H9 (cell line): ENCODE results near the gene TM4SF5. TPM values are rescaled to one million over a fixed set of nuclear protein-coding genes. Genes with fewer than 3 reads are reported as not detected.

Source experiments
- DNase-seq: peaks from one replicate; pipeline ENCODE4 v3.0.0-alpha.2; 2017
- H2AFZ ChIP-seq: one replicate; pipeline ENCODE4 v1.6.1; 2013; ENCODE audit warnings: mild to moderate bottlenecking, low read length, control low read depth, moderate library complexity
- H2AK5ac ChIP-seq: 2 replicates; pipeline ENCODE4 v1.6.1; 2013; ENCODE audit warnings: low read length, control low read depth, mixed read lengths; ENCODE audit not compliant: insufficient read length
- H2BK120ac ChIP-seq: one replicate; pipeline ENCODE4 v1.6.1; 2013; ENCODE audit warnings: low read depth, mild to moderate bottlenecking, low read length, control low read depth, inconsistent platforms; ENCODE audit not compliant: poor library complexity, severe bottlenecking
- H2BK12ac ChIP-seq: 2 replicates; pipeline ENCODE4 v1.6.1; 2013; ENCODE audit warnings: low read length, control low read depth, mixed read lengths, low read depth; ENCODE audit not compliant: insufficient read length
- H2BK15ac ChIP-seq: 2 replicates; pipeline ENCODE4 v1.6.1; 2013; ENCODE audit warnings: low read depth, low read length, control low read depth
- H2BK20ac ChIP-seq: one replicate; pipeline ENCODE4 v1.6.1; 2013; ENCODE audit warnings: low read depth, mild to moderate bottlenecking, low read length, control low read depth, inconsistent platforms; ENCODE audit not compliant: poor library complexity, severe bottlenecking
- H2BK5ac ChIP-seq: 2 replicates; pipeline ENCODE4 v1.6.1; 2013; ENCODE audit warnings: low read length, control low read depth, mixed read lengths; ENCODE audit not compliant: insufficient read length
- H3K14ac ChIP-seq: 2 replicates; pipeline ENCODE4 v1.6.1; 2013; ENCODE audit warnings: low read length, control low read depth; ENCODE audit not compliant: insufficient read depth
- H3K18ac ChIP-seq: 2 replicates; pipeline ENCODE4 v1.6.1; 2013; ENCODE audit warnings: low read depth, mild to moderate bottlenecking, mixed read lengths, low read length, control low read depth; ENCODE audit not compliant: insufficient read length
- H3K23ac ChIP-seq: 2 replicates; pipeline ENCODE4 v1.6.1; 2013; ENCODE audit warnings: low read length, control low read depth, mixed read lengths, low read depth; ENCODE audit not compliant: insufficient read length
- H3K23me2 ChIP-seq: 2 replicates; pipeline ENCODE4 v1.6.1; 2013; ENCODE audit warnings: low read depth, mild to moderate bottlenecking, mixed read lengths, low read length, control low read depth; ENCODE audit not compliant: insufficient read length, poor library complexity, severe bottlenecking
- H3K27ac ChIP-seq: 2 replicates; pipeline ENCODE4 v1.5.1; 2013; ENCODE audit warnings: low read length, control low read depth, mixed read lengths, low read depth; ENCODE audit not compliant: insufficient read length
- H3K27me3 ChIP-seq: 2 replicates; pipeline ENCODE4 v1.6.1; 2013; ENCODE audit warnings: low read length, control low read depth, inconsistent platforms; ENCODE audit not compliant: insufficient read depth
- H3K4ac ChIP-seq: 2 replicates; pipeline ENCODE4 v1.6.1; 2013; ENCODE audit warnings: low read depth, mild to moderate bottlenecking, control low read depth, inconsistent platforms, low read length, moderate library complexity
- H3K4me1 ChIP-seq: 2 replicates; pipeline ENCODE4 v1.6.1; 2013; ENCODE audit warnings: low read length, control low read depth, inconsistent platforms; ENCODE audit not compliant: insufficient read depth
- H3K4me2 ChIP-seq: 2 replicates; pipeline ENCODE4 v1.6.1; 2013; ENCODE audit warnings: low read length, control low read depth, mixed read lengths; ENCODE audit not compliant: insufficient read length, insufficient read depth
- H3K56ac ChIP-seq: 2 replicates; pipeline ENCODE4 v1.6.1; 2013; ENCODE audit warnings: low read depth, mild to moderate bottlenecking, mixed read lengths, low read length, control low read depth; ENCODE audit not compliant: insufficient read length
- H3K79me1 ChIP-seq: 2 replicates; pipeline ENCODE4 v1.6.1; 2013; ENCODE audit warnings: low read depth, mild to moderate bottlenecking, moderate library complexity, low read length, control low read depth, inconsistent platforms; ENCODE audit not compliant: insufficient read depth, poor library complexity, severe bottlenecking
- H3K79me2 ChIP-seq: 2 replicates; pipeline ENCODE4 v1.6.1; 2013; ENCODE audit warnings: low read length, control low read depth, inconsistent platforms; ENCODE audit not compliant: insufficient read depth
- H3K9ac ChIP-seq: 2 replicates; pipeline ENCODE4 v1.6.1; 2013; ENCODE audit warnings: low read length, control low read depth, mixed read lengths; ENCODE audit not compliant: insufficient read length; ENCODE audit errors: extremely low read depth
- H3K9me3 ChIP-seq: one replicate; pipeline ENCODE4 v1.6.1; 2013; ENCODE audit warnings: low read depth, low read length, inconsistent platforms; ENCODE audit not compliant: control insufficient read depth
- H3T11ph ChIP-seq: one replicate; pipeline ENCODE4 v1.6.1; 2013; ENCODE audit warnings: mild to moderate bottlenecking, low read length, control low read depth, inconsistent platforms
- H4K20me1 ChIP-seq: one replicate; pipeline ENCODE4 v1.6.1; 2013; ENCODE audit not compliant: control insufficient read depth, insufficient read length, insufficient read depth
- H4K5ac ChIP-seq: 2 replicates; pipeline ENCODE4 v1.6.1; 2013; ENCODE audit warnings: low read depth, mild to moderate bottlenecking, mixed read lengths, low read length, control low read depth; ENCODE audit not compliant: insufficient read length
- H4K8ac ChIP-seq: replicated peaks from 2 replicates; pipeline ENCODE4 v1.6.1; 2013; ENCODE audit warnings: low read length, control low read depth, mixed read lengths, low read depth; ENCODE audit not compliant: insufficient read length
- H4K91ac ChIP-seq: 2 replicates; pipeline ENCODE4 v1.6.1; 2013; ENCODE audit warnings: low read depth, mild to moderate bottlenecking, moderate library complexity, mixed read lengths, low read length, control low read depth; ENCODE audit not compliant: insufficient read length
- H3K27ac Mint-ChIP-seq, 3 experiments: 2 replicates in 2 of 3; 3 replicates in 1 of 3; pipeline ENCODE4 v1.8.0; 2020 to 2021; ENCODE audit warnings: mixed read lengths in 3 of 3, mild to moderate bottlenecking in 1 of 3, moderate library complexity in 1 of 3
- H3K27me3 Mint-ChIP-seq: 2 replicates; pipeline ENCODE4 v1.8.0; 2021; ENCODE audit warnings: low read depth, mild to moderate bottlenecking, moderate library complexity, mixed read lengths
- H3K36me3 Mint-ChIP-seq, 3 experiments: 2 replicates in 2 of 3; 3 replicates in 1 of 3; pipeline ENCODE4 v1.8.0; 2020 to 2021; ENCODE audit warnings: low read depth in 3 of 3, mixed read lengths in 3 of 3; ENCODE audit not compliant: insufficient read depth in 1 of 3
- H3K4me1 Mint-ChIP-seq, 2 experiments: 2 replicates each; pipeline ENCODE4 v1.8.0; 2020; ENCODE audit warnings: mixed read lengths in 2 of 2
- H3K4me3 Mint-ChIP-seq, 2 experiments: 2 replicates in 1 of 2; 3 replicates in 1 of 2; pipeline ENCODE4 v1.8.0; 2020 to 2021; ENCODE audit warnings: mild to moderate bottlenecking in 2 of 2, mixed read lengths in 2 of 2, moderate library complexity in 1 of 2
- H3K9me3 Mint-ChIP-seq, 2 experiments: 2 replicates in 1 of 2; 3 replicates in 1 of 2; pipeline ENCODE4 v1.8.0; 2020; ENCODE audit warnings: mild to moderate bottlenecking in 2 of 2, mixed read lengths in 2 of 2, moderate library complexity in 1 of 2
- WGBS: extraction: QIAGEN DNeasy Blood & Tissue Kit; methylation state at CpG from one replicate; pipeline ENCODE4 v1.1.7; 2013; ENCODE audit warnings: missing lambda C conversion rate, low lambda C conversion rate, mixed read lengths; ENCODE audit not compliant: insufficient read length; ENCODE audit errors: extremely low coverage; 5-methylcytosine and 5-hydroxymethylcytosine counted together
- total RNA-seq: library from RNA; stranded (reverse); gene quantifications from 2 replicates; pipeline ENCODE4 v1.2.1, GENCODE V29; 2021
- TF ChIP-seq, protein P1 (sequence below): fragments of 200-600 bp; sonication (generic); conservative IDR thresholded peaks from 3 replicates; pipeline ENCODE4 v1.8.0; 2021; ENCODE audit warnings: antibody characterized with exemption, mild to moderate bottlenecking

Gene TM4SF5
- total RNA-seq, 1 experiment from 2014 or later: not detected

DNA sequence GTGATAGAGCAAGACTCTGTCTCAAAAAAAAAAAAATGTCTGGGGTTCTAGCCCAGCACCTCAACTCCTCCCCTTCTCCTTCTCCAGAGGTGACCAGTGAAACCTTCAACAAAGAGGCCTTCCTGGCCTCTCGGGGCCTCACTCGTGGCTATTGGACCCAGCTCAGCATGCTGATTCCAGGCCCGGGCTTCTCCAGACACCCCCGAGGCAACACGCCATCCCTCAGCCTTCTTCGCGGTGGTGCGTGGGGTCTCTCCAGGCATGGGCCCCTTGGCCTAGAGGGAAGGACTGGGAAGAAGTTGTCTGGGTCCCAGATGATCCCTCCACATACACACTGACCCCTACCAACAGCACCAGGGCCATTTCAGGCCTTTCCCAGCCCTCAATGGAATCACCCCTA, 28.5 kb upstream of the TM4SF5 start:
- Histone ChIP-seq H4K20me1 (no peaks in the 10 kb centered on the region), H3K4ac (no peak overlapping the region), H3K79me2 (no peaks in the 10 kb centered on the region), H3K56ac (no peak overlapping the region), H3K18ac (no peak overlapping the region), H3K27me3 (peaks cover 32% of the 10 kb centered on the region), H2AK5ac (no peak overlapping the region), H4K91ac (no peak overlapping the region), H3K79me1 (no peaks in the 10 kb centered on the region), H2BK20ac (no peak overlapping the region), H3K23me2 (peaks cover 11% of the 10 kb centered on the region), H3K14ac (no peak overlapping the region), H3K9me3 (no peaks in the 10 kb centered on the region), H2BK15ac (no peak overlapping the region), H3K27ac (no peak overlapping the region), H2AFZ (no peak overlapping the region), H4K5ac (no peak overlapping the region), H2BK5ac (no peak overlapping the region), H3K4me1 (no peaks in the 10 kb centered on the region), H4K8ac (no peak overlapping the region), H3T11ph (no peak overlapping the region), H2BK12ac (no peak overlapping the region), H3K9ac (no peak overlapping the region), H3K4me2 (no peak overlapping the region), H3K23ac (no peak overlapping the region), H2BK120ac (no peak overlapping the region)
- DNase-seq: no peak
- no peak overlapping the region for H3K27ac Mint-ChIP-seq
- peaks cover 0 to 3% (median 0%) of the 10 kb centered on the region in 3 experiments; a peak in 1 of 7 replicates for H3K36me3 Mint-ChIP-seq
- TF ChIP-seq, protein P1, sequence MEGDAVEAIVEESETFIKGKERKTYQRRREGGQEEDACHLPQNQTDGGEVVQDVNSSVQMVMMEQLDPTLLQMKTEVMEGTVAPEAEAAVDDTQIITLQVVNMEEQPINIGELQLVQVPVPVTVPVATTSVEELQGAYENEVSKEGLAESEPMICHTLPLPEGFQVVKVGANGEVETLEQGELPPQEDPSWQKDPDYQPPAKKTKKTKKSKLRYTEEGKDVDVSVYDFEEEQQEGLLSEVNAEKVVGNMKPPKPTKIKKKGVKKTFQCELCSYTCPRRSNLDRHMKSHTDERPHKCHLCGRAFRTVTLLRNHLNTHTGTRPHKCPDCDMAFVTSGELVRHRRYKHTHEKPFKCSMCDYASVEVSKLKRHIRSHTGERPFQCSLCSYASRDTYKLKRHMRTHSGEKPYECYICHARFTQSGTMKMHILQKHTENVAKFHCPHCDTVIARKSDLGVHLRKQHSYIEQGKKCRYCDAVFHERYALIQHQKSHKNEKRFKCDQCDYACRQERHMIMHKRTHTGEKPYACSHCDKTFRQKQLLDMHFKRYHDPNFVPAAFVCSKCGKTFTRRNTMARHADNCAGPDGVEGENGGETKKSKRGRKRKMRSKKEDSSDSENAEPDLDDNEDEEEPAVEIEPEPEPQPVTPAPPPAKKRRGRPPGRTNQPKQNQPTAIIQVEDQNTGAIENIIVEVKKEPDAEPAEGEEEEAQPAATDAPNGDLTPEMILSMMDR: no peak
- H3K4me3 Mint-ChIP-seq: no peak overlapping the region
- H3K9me3 Mint-ChIP-seq: no peaks in the 10 kb centered on the region
- no CpG with 5 or more reads among the region's 8 CpGs for whole genome bisulfite sequencing
- H3K4me1 Mint-ChIP-seq: peaks cover 26 to 30% of the 10 kb centered on the region in 2 experiments
- H3K27me3 Mint-ChIP-seq: peaks cover 82% of the 10 kb centered on the region
